Hepatocyte (in vitro differentiated cells): ENCODE results near the gene TEX14.

Experiments
- CTCF ChIP-seq: fragments of 200-600 bp; sonication (generic); IDR thresholded peaks from 2 replicates; pipeline ENCODE4 v1.5.1; 2016; ENCODE audit warnings: antibody characterized with exemption, mild to moderate bottlenecking; ENCODE audit not compliant: poor library complexity
- EZH2 ChIP-seq: fragments of 200-600 bp; sonication (generic); IDR thresholded peaks from 2 replicates; pipeline ENCODE4 v1.6.1; 2016; ENCODE audit warnings: antibody characterized with exemption, mild to moderate bottlenecking, borderline replicate concordance

- TF ChIP-seq CTCF (no peak), EZH2 (no peak)
These were observed 25.0 kb downstream of the TEX14 start for GRCh38 chr17:58666858-58667267.
